ENCODE measurements around the gene VSIG4.
"Not testable (repeated sequence)": the region's sequence is repeated elsewhere in the genome, so short reads cannot be mapped to it uniquely, and the experiment has no call there.

VSIG4 gene

GRCh38 chrX:66064261-66064660 lies 24.4 kb upstream of the VSIG4 start:
- Histone ChIP-seq H3K27ac (replicated peaks) (no peak overlapping the region), H3K27me3 (ENCODE audit: insufficient read depth, poor library complexity, severe bottlenecking) (no peaks in the 10 kb centered on the region), H3K4me3 (replicated peaks; ENCODE audit: insufficient read depth, low read length) (no peak overlapping the region)
- TF ChIP-seq CTCF (IDR thresholded peaks at IDR 0.05; ENCODE audit: insufficient read depth, low read length) (no peak), POLR2AphosphoS5 (IDR thresholded peaks at IDR 0.05; ENCODE audit: low read depth) (no peak), SPI1 (IDR thresholded peaks at IDR 0.05; ENCODE audit: borderline replicate concordance, low read depth) (no peak), REST (IDR thresholded peaks at IDR 0.05; ENCODE audit: insufficient replicate concordance, low read depth) (no peak), GABPA (IDR thresholded peaks at IDR 0.05; ENCODE audit: low read depth) (no peak)
- DNase-seq (ENCODE audit: low read depth in 1 of 2, low spot score in 1 of 2) = no peak

GRCh38 chrX:66057019-66057418 lies 17.1 kb upstream of the VSIG4 start:
- H3K27me3 ChIP-seq (ENCODE audit: insufficient read depth, poor library complexity, severe bottlenecking); H3K4me3 ChIP-seq (replicated peaks; ENCODE audit: insufficient read depth, low read length); DNase-seq (ENCODE audit: low read depth in 1 of 2, low spot score in 1 of 2): not testable (repeated sequence)

GRCh38 chrX:66054978-66055377 lies 15.1 kb upstream of the VSIG4 start:
- H3K4me3 ChIP-seq (replicated peaks; ENCODE audit: insufficient read depth, low read length) = no peak overlapping the region
- H3K27ac ChIP-seq (replicated peaks) = peak overlapping the region; percentile 24
- no peak for DNase-seq (ENCODE audit: low read depth in 1 of 2, low spot score in 1 of 2)
- H3K27me3 ChIP-seq (ENCODE audit: insufficient read depth, poor library complexity, severe bottlenecking) = no peaks in the 10 kb centered on the region
- TF ChIP-seq POLR2AphosphoS5 (IDR thresholded peaks at IDR 0.05; ENCODE audit: low read depth) (no peak), GABPA (IDR thresholded peaks at IDR 0.05; ENCODE audit: low read depth) (no peak), CTCF (IDR thresholded peaks at IDR 0.05; ENCODE audit: insufficient read depth, low read length) (no peak), SPI1 (IDR thresholded peaks at IDR 0.05; ENCODE audit: borderline replicate concordance, low read depth) (no peak), REST (IDR thresholded peaks at IDR 0.05; ENCODE audit: insufficient replicate concordance, low read depth) (no peak)

More at GRCh38 chrX:66057019-66057418, 17.1 kb upstream of the VSIG4 start:
- not testable (repeated sequence) for H3K27ac ChIP-seq (replicated peaks)

GRCh38 chrX:66053414-66053813 lies 13.5 kb upstream of the VSIG4 start:
- no peak overlapping the region for H3K4me3 ChIP-seq (replicated peaks; ENCODE audit: insufficient read depth, low read length)
- TF ChIP-seq GABPA (IDR thresholded peaks at IDR 0.05; ENCODE audit: low read depth) (no peak), REST (IDR thresholded peaks at IDR 0.05; ENCODE audit: insufficient replicate concordance, low read depth) (no peak), POLR2AphosphoS5 (IDR thresholded peaks at IDR 0.05; ENCODE audit: low read depth) (no peak), SPI1 (IDR thresholded peaks at IDR 0.05; ENCODE audit: borderline replicate concordance, low read depth) (no peak), CTCF (IDR thresholded peaks at IDR 0.05; ENCODE audit: insufficient read depth, low read length) (no peak)
- H3K27ac ChIP-seq (replicated peaks) = peak overlapping the region; percentile 37; the same call in 1 of the 2 replicates
- no peaks in the 10 kb centered on the region for H3K27me3 ChIP-seq (ENCODE audit: insufficient read depth, poor library complexity, severe bottlenecking)
- DNase-seq (ENCODE audit: low read depth in 1 of 2, low spot score in 1 of 2) = no peak
